D721Med (cell line): ENCODE measurements around the gene OR6J1.
"Not testable (repeated sequence)": the region's sequence is repeated elsewhere in the genome, so short reads cannot be mapped to it uniquely, and the experiment has no call there.

Experiments used
- DNase-seq: peaks from one replicate; pipeline ENCODE4 v3.0.0; 2011; ENCODE audit warnings: low spot score; ENCODE audit not compliant: insufficient read length
- FAIRE-seq: peaks from 2 replicates; lab custom pipeline; 2011; peaks lifted over from hg19 to GRCh38; lab: Jason Lieb, UNC
- TF ChIP-seq, protein P1 (sequence below): IDR thresholded peaks from 2 replicates; pipeline ENCODE4 v1.5.1; 2012; ENCODE audit warnings: mild to moderate bottlenecking, control low read depth; ENCODE audit not compliant: insufficient read depth; ENCODE audit errors: missing control alignments

OR6J1 gene

GRCh38 chr14:22650960-22651521, 6.9 kb upstream of the OR6J1 start:
- FAIRE-seq, result no peak
- DNase-seq, result no peak

DNA sequence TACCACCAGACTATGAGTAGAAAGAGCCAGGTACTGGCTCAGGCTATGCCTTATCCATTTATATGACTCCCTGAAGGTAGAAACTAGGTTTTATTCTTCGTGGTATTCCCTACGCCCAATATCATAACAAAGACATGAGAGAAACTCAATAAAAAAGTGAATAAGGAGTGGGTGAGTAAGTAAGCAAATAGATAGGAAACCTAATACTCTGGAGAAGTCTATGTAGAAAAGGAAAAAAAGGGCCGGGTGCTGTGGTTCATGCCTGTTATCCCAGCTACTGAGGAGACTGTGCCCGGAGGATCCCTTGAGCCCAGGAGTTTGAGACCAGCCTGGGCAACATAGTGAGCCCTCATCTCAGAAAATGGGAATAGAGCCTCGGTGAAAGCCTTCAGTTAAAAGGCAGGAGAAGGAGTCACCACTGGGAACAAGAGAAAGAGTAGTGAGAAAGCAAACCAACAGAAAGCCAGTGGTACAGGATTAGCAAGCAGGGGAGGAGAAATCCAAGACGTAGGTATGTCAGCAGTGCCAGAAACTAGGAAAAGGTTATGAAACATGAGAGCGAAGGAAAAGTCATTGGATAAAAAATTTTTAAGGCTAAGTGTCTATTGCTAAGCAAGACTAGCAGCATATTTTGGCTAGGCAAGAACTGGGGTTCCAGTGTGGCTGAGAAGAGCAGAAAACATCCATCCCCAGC, 6.0 kb upstream of the OR6J1 start:
- FAIRE-seq, result no peak
- no peak for DNase-seq
- TF ChIP-seq, protein P1, sequence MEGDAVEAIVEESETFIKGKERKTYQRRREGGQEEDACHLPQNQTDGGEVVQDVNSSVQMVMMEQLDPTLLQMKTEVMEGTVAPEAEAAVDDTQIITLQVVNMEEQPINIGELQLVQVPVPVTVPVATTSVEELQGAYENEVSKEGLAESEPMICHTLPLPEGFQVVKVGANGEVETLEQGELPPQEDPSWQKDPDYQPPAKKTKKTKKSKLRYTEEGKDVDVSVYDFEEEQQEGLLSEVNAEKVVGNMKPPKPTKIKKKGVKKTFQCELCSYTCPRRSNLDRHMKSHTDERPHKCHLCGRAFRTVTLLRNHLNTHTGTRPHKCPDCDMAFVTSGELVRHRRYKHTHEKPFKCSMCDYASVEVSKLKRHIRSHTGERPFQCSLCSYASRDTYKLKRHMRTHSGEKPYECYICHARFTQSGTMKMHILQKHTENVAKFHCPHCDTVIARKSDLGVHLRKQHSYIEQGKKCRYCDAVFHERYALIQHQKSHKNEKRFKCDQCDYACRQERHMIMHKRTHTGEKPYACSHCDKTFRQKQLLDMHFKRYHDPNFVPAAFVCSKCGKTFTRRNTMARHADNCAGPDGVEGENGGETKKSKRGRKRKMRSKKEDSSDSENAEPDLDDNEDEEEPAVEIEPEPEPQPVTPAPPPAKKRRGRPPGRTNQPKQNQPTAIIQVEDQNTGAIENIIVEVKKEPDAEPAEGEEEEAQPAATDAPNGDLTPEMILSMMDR, result no peak

More at GRCh38 chr14:22650960-22651521, 6.9 kb upstream of the OR6J1 start:
- TF ChIP-seq, protein P1, result no peak

DNA sequence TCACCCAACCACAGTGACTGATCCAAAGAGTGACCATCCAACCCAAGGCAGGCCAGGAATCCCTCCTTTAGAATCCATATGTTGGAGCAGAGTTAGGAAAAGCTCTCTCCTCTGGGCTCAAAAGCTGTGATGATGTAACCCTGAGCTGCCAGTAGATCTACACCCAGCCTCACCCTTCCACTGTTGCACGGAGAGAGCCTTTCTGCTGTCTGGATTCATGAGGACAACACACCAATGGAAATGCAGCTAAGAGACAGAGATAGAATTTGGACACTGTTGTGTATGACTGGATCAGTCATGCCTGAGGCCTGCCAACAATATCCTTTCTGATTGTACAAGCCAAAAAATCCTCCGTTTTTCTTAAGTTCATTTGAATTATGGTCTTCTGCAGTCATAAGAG, 4.4 kb upstream of the OR6J1 start:
- FAIRE-seq (no peak), DNase-seq (no peak)
- TF ChIP-seq, protein P1, result no peak

GRCh38 chr14:22646570-22647254, 2.6 kb upstream of the OR6J1 start:
- FAIRE-seq, result no peak
- no peak for DNase-seq
- TF ChIP-seq, protein P1, result no peak

DNA sequence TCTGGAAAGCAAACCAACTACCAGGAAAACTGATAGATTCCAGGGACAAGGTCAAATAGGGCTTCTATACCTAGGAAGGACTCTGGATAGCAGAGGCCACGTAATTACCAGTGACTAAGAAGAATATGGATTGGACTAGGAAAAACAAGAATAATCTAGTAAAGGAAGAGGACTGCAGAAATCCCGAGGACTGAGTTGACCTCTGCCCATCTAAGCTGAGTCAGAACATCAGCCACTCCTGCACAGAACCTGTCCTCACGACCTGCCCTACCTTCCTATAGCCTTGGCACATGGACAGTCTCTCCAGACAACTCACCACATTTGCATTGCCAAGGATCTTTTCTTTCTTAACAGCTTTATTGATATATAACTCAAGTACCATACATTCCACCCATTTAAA, 2.3 kb downstream of the OR6J1 start:
- DNase-seq (no peak), FAIRE-seq (no peak)
- TF ChIP-seq, protein P1, result no peak

GRCh38 chr14:22640192-22640591, 4.0 kb downstream of the OR6J1 start:
- TF ChIP-seq, protein P1, result no peak
- FAIRE-seq (no peak), DNase-seq (no peak)

DNA sequence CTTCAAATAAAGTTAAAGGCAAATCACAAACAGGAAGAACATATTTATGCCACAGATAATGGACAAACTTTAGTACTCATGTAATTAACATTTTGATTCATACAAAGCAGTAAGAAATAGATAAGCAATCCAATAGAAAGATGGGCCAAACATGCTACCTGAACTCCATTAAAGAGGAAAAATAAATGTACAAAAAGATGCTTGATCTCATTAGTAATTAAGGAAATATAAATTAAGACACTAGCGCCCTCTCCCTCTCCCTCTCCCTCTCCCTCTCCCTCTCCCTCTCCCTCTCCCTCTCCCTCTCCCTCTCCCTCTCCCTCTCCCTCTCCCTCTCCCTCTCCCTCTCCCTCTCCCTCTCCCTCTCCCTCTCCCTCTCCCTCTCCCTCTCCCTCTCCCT, 8.2 kb downstream of the OR6J1 start:
- not testable (repeated sequence) for DNase-seq, FAIRE-seq
